Upper lobe of right lung (tissue), 1 donor: ENCODE data around the gene RASL10A. TPM values are rescaled to one million over a fixed set of nuclear protein-coding genes. Genes with fewer than 3 reads are reported as not detected.

ENCODE experiments used
- ATAC-seq: fragments of 200-7000 bp; cut with Tn5 transposase; one replicate; pipeline ENCODE4 v1.9.1; 2020; ENCODE audit warnings: mild to moderate bottlenecking, moderate library complexity
- DNase-seq: peaks from one replicate; pipeline ENCODE4 v3.0.0-alpha.2; 2020
- H3K27ac ChIP-seq: fragments of 200-600 bp; one replicate; pipeline ENCODE4 v1.8.0; 2022
- H3K27me3 ChIP-seq: fragments of 200-600 bp; one replicate; pipeline ENCODE4 v1.8.0; 2022; ENCODE audit warnings: mild to moderate bottlenecking
- H3K36me3 ChIP-seq: fragments of 200-600 bp; one replicate; pipeline ENCODE4 v1.8.0; 2022
- H3K4me1 ChIP-seq: fragments of 200-600 bp; one replicate; pipeline ENCODE4 v1.8.0; 2022
- H3K4me3 ChIP-seq: fragments of 200-600 bp; one replicate; pipeline ENCODE4 v1.8.0; 2022; ENCODE audit warnings: mild to moderate bottlenecking
- H3K9me3 ChIP-seq: fragments of 200-600 bp; one replicate; pipeline ENCODE4 v1.8.0; 2022
- CTCF ChIP-seq: fragments of 200-600 bp; IDR thresholded peaks from one replicate; pipeline ENCODE4 v1.8.0; 2022; ENCODE audit warnings: antibody characterized with exemption
- intact Hi-C: fragments of 100-400 bp; cut with DNase I; formaldehyde crosslinking; loops from one replicate; pipeline ENCODE4 v1.11.0; 2022
- microRNA-seq: library from miRNA; unstranded; fragments of <30 nt; microRNA quantifications from one replicate; pipeline ENCODE4 v1.2.0, GENCODE V29; 2020; ENCODE audit warnings: borderline microRNAs expressed
- total RNA-seq: library from RNA; stranded (reverse); fragmentation: NEBNext Ultra II Directional; extraction: Animal tissue kit (Norgen Biotek cat#: 25700); gene quantifications from one replicate; pipeline ENCODE4 v1.2.1, GENCODE V29; 2021
- donor health status: DM: no; HTN: yes; CAD: no; lungs with severe emphysema.

Gene RASL10A
- total RNA-seq, 1 donor from 2014 or later: 0.72 TPM

GRCh38 chr22:29265305-29265704 lies 50.2 kb downstream of the RASL10A start:
- ATAC-seq: no peak
- no peak for TF ChIP-seq CTCF
- no peak overlapping the region for H3K27ac ChIP-seq

GRCh38 chr22:29263791-29264276 lies 51.7 kb downstream of the RASL10A start:
- Histone ChIP-seq H3K4me1 (peaks cover 15% of the 10 kb centered on the region), H3K4me3 (no peak overlapping the region), H3K27ac (no peak overlapping the region), H3K9me3 (no peaks in the 10 kb centered on the region), H3K36me3 (peaks cover 5% of the 10 kb centered on the region), H3K27me3 (no peaks in the 10 kb centered on the region)
- ATAC-seq: no peak
- no peak for DNase-seq
- intact Hi-C loops: no loop called here
- no peak for TF ChIP-seq CTCF

More at GRCh38 chr22:29265305-29265704, 50.2 kb downstream of the RASL10A start:
- Histone ChIP-seq H3K4me1 (peaks cover 22% of the 10 kb centered on the region), H3K27me3 (no peaks in the 10 kb centered on the region), H3K4me3 (no peak overlapping the region), H3K36me3 (peaks cover 5% of the 10 kb centered on the region), H3K9me3 (no peaks in the 10 kb centered on the region)
- intact Hi-C loops: no loop called here
- DNase-seq: peak; percentile 64

Small RNA genes lying within 50 kb of the gene (microRNA-seq; reads per million reads assigned to microRNA genes)
- gene MIR3653: 8.4 reads per million, percentile 35 among the genes with 10 or more reads in this experiment

Other genes with a start within 250 kb of the RASL10A start
- 23.3 TPM for gene KREMEN1, start 242.7 kb downstream of the RASL10A start, total RNA-seq
- 15.2 TPM for gene EMID1, start 109.8 kb downstream of the RASL10A start, total RNA-seq
- gene RHBDD3, start 47.7 kb downstream of the RASL10A start, total RNA-seq: 19.0 TPM
- gene EWSR1, start 47.4 kb downstream of the RASL10A start, total RNA-seq: 149 TPM
- gene GAS2L1, start 9.0 kb downstream of the RASL10A start, total RNA-seq: 27.2 TPM
- gene AP1B1, start 72.9 kb upstream of the RASL10A start, total RNA-seq: 62.4 TPM
- gene RFPL1, start 122.9 kb upstream of the RASL10A start, total RNA-seq: not detected
- gene NEFH, start 164.5 kb upstream of the RASL10A start, total RNA-seq: 0.46 TPM
- 43.0 TPM for gene THOC5, start 238.1 kb upstream of the RASL10A start, total RNA-seq